ENCODE measurements around the gene RAPGEF1. TPM values are rescaled to one million over a fixed set of nuclear protein-coding genes. Genes with fewer than 3 reads are reported as not detected.

RAPGEF1 gene
- total and polyA plus RNA-seq, 2 donors (not counting 1 experiment from before 2014, with no cell fraction given), result 33.3 to 42.8 TPM

- no peak overlapping the region for H3K4me3 ChIP-seq (replicated peaks in 1 of 4; ENCODE audit: control extremely low read depth in 1 of 4, insufficient read depth in 1 of 4, low read depth in 3 of 4, low read length in 4 of 4)
- no peak for TF ChIP-seq EZH2 (IDR thresholded peaks at IDR 0.05; ENCODE audit: low read length, missing control alignments)
- no peak for TF ChIP-seq CTCF (conservative IDR thresholded peaks at IDR 0.05 in 1 of 2, IDR thresholded peaks at IDR 0.05 in 1 of 2; ENCODE audit: low read depth in 1 of 2, low read length in 2 of 2)
- no peak overlapping the region for H3K9ac ChIP-seq (ENCODE audit: insufficient read depth, low read length)
Observed at GRCh38 chr9:131752231-131752884, 12.5 kb upstream of the RAPGEF1 start.

GRCh38 chr9:131748411-131748955, 8.6 kb upstream of the RAPGEF1 start:
- H3K4me3 ChIP-seq (replicated peaks in 1 of 4; ENCODE audit: control extremely low read depth in 1 of 4, insufficient read depth in 1 of 4, low read depth in 3 of 4, low read length in 4 of 4), result no peak overlapping the region
- H3K9me3 ChIP-seq (ENCODE audit: control insufficient read depth, insufficient read depth, low read depth, low read length), result no peaks in the 10 kb centered on the region
- H3K27me3 ChIP-seq (ENCODE audit: control insufficient read depth, insufficient read depth, low read length), result peaks cover 3% of the 10 kb centered on the region
- H3K4me2 ChIP-seq (ENCODE audit: extremely low read depth, insufficient read depth, low read length), result no peak overlapping the region
- H3K4me1 ChIP-seq (ENCODE audit: control insufficient read depth, extremely low read depth, insufficient read depth, low read length), result no peaks in the 10 kb centered on the region
- no peak overlapping the region for H3K27ac ChIP-seq (ENCODE audit: insufficient read depth, low read length)
- TF ChIP-seq CTCF (conservative IDR thresholded peaks at IDR 0.05 in 1 of 2, IDR thresholded peaks at IDR 0.05 in 1 of 2; ENCODE audit: low read depth in 1 of 2, low read length in 2 of 2) (no peak), EZH2 (IDR thresholded peaks at IDR 0.05; ENCODE audit: low read length, missing control alignments) (no peak)
- DNase-seq (ENCODE audit: low read depth in 2 of 2), result no peak
- H3K79me2 ChIP-seq (ENCODE audit: control insufficient read depth, insufficient read depth, low read length), result no peaks in the 10 kb centered on the region
- no peak overlapping the region for H2AFZ ChIP-seq (ENCODE audit: low read length)
- H3K36me3 ChIP-seq (ENCODE audit: control insufficient read depth, insufficient read depth, low read length), result no peaks in the 10 kb centered on the region
- no peak overlapping the region for H3K9ac ChIP-seq (ENCODE audit: insufficient read depth, low read length)
- no peaks in the 10 kb centered on the region for H4K20me1 ChIP-seq (ENCODE audit: control insufficient read depth, extremely low read depth, insufficient read depth, low read length)

More at GRCh38 chr9:131752231-131752884, 12.5 kb upstream of the RAPGEF1 start:
- H3K4me1 ChIP-seq (ENCODE audit: control insufficient read depth, extremely low read depth, insufficient read depth, low read length), result no peaks in the 10 kb centered on the region
- H3K9me3 ChIP-seq (ENCODE audit: control insufficient read depth, insufficient read depth, low read depth, low read length), result no peaks in the 10 kb centered on the region
- peaks cover 3% of the 10 kb centered on the region for H3K27me3 ChIP-seq (ENCODE audit: control insufficient read depth, insufficient read depth, low read length)
- DNase-seq (ENCODE audit: low read depth in 2 of 2), result no peak
- H2AFZ ChIP-seq (ENCODE audit: low read length), result no peak overlapping the region
- no peak overlapping the region for H3K4me2 ChIP-seq (ENCODE audit: extremely low read depth, insufficient read depth, low read length)
- H3K27ac ChIP-seq (ENCODE audit: insufficient read depth, low read length), result no peak overlapping the region
- no peaks in the 10 kb centered on the region for H4K20me1 ChIP-seq (ENCODE audit: control insufficient read depth, extremely low read depth, insufficient read depth, low read length)
- no peaks in the 10 kb centered on the region for H3K79me2 ChIP-seq (ENCODE audit: control insufficient read depth, insufficient read depth, low read length)
- H3K36me3 ChIP-seq (ENCODE audit: control insufficient read depth, insufficient read depth, low read length), result no peaks in the 10 kb centered on the region

- Histone ChIP-seq H3K4me3 (replicated peaks in 1 of 4; ENCODE audit: control extremely low read depth in 1 of 4, insufficient read depth in 1 of 4, low read depth in 3 of 4, low read length in 4 of 4) (no peak overlapping the region), H3K27ac (ENCODE audit: insufficient read depth, low read length) (no peak overlapping the region), H3K9me3 (ENCODE audit: control insufficient read depth, insufficient read depth, low read depth, low read length) (no peaks in the 10 kb centered on the region), H3K27me3 (ENCODE audit: control insufficient read depth, insufficient read depth, low read length) (peaks cover 6% of the 10 kb centered on the region), H3K4me1 (ENCODE audit: control insufficient read depth, extremely low read depth, insufficient read depth, low read length) (no peaks in the 10 kb centered on the region), H4K20me1 (ENCODE audit: control insufficient read depth, extremely low read depth, insufficient read depth, low read length) (no peaks in the 10 kb centered on the region), H3K79me2 (ENCODE audit: control insufficient read depth, insufficient read depth, low read length) (no peaks in the 10 kb centered on the region), H2AFZ (ENCODE audit: low read length) (no peak overlapping the region), H3K36me3 (ENCODE audit: control insufficient read depth, insufficient read depth, low read length) (no peaks in the 10 kb centered on the region), H3K4me2 (ENCODE audit: extremely low read depth, insufficient read depth, low read length) (no peak overlapping the region), H3K9ac (ENCODE audit: insufficient read depth, low read length) (no peak overlapping the region)
- peak; percentile 43 to 74 for DNase-seq (ENCODE audit: low read depth in 2 of 2)
- TF ChIP-seq CTCF (conservative IDR thresholded peaks at IDR 0.05 in 1 of 2, IDR thresholded peaks at IDR 0.05 in 1 of 2; ENCODE audit: low read depth in 1 of 2, low read length in 2 of 2) (peak; percentile 55 to 71), EZH2 (IDR thresholded peaks at IDR 0.05; ENCODE audit: low read length, missing control alignments) (no peak)
Observed at GRCh38 chr9:131747352-131747751, 7.5 kb upstream of the RAPGEF1 start.

Measured in fibroblast of lung (primary cell).